Endothelial cell of umbilical vein (primary cell): Measurements from ENCODE around the gene RPIA. TPM values are rescaled to one million over a fixed set of nuclear protein-coding genes. Genes with fewer than 3 reads are reported as not detected.
A peak's percentile ranks its signal among the peaks of the same experiment; 100 is the strongest.

Experiments used
- BruUV-seq: library from RNA; stranded (reverse); fragments of 400-500 nt; replicated peaks from 2 replicates; lab custom pipeline; 2021; lab: Mats Ljungman, UMichigan
- CTCF ChIA-PET: fragments of 300-600, 350-600 bp; sonication (Branson Sonifier 250); formaldehyde crosslinking; loops from one replicate; lab custom pipeline; 2021; ENCODE audit warnings: antibody characterized with exemption, inconsistent platforms; lab: Charles Lee
- POLR2A ChIA-PET: fragments of 300-600, 350-600 bp; sonication (Branson Sonifier 250); formaldehyde crosslinking; loops from one replicate; lab custom pipeline; 2021; ENCODE audit warnings: antibody characterized with exemption, inconsistent platforms; lab: Charles Lee
- DNase-seq: peaks from one replicate; pipeline ENCODE4 v3.0.0-alpha.2; 2011; ENCODE audit warnings: low read depth, low spot score
- FAIRE-seq: peaks from 2 replicates; lab custom pipeline; 2011; peaks lifted over from hg19 to GRCh38; lab: Jason Lieb, UNC
- H2AFZ ChIP-seq: 2 replicates; pipeline ENCODE4 v1.6.0; 2012; ENCODE audit warnings: low read depth, low read length, control low read depth, inconsistent platforms
- H3K27ac ChIP-seq: 2 replicates; pipeline ENCODE4 v1.5.1; 2011; ENCODE audit warnings: low read depth, mild to moderate bottlenecking, control low read depth, low read length, moderate library complexity; ENCODE audit not compliant: insufficient read depth
- H3K27me3 ChIP-seq, 2 experiments: 2 replicates each; pipeline versions ENCODE4 v1.6.0 to v1.6.1; 2011; ENCODE audit warnings: low read length in 2 of 2, mixed read lengths in 1 of 2; ENCODE audit not compliant: control insufficient read depth in 2 of 2, insufficient read depth in 2 of 2
- H3K36me3 ChIP-seq, 2 experiments: 2 replicates in 1 of 2; 3 replicates in 1 of 2; pipeline ENCODE4 v1.5.1; 2011; ENCODE audit warnings: low read length in 2 of 2, mild to moderate bottlenecking in 1 of 2, moderate library complexity in 1 of 2; ENCODE audit not compliant: control insufficient read depth in 2 of 2, insufficient read depth in 2 of 2; ENCODE audit errors: extremely low read depth in 1 of 2
- H3K4me1 ChIP-seq: 3 replicates; pipeline ENCODE4 v1.5.1; 2011; ENCODE audit warnings: mild to moderate bottlenecking, low read length; ENCODE audit not compliant: control insufficient read depth, insufficient read depth; ENCODE audit errors: extremely low read depth
- H3K4me2 ChIP-seq: 2 replicates; pipeline ENCODE4 v1.6.1; 2011; ENCODE audit warnings: low read length, control low read depth, mixed read lengths; ENCODE audit not compliant: insufficient read depth
- H3K4me3 ChIP-seq, 3 experiments: fragments of 200-600 bp in 1 of 3; sonication (generic), shearing (Covaris generic) in 1 of 3; replicated peaks in 1 of 3; 2 replicates each; pipeline ENCODE4 v1.5.1; 2011 to 2016; ENCODE audit warnings: control low read depth in 3 of 3, low read length in 3 of 3, mild to moderate bottlenecking in 2 of 3, inconsistent platforms in 1 of 3, low read depth in 1 of 3, moderate library complexity in 1 of 3; ENCODE audit not compliant: insufficient read depth in 1 of 3
- H3K79me2 ChIP-seq: 2 replicates; pipeline ENCODE4 v1.6.0; 2012; ENCODE audit warnings: low read length, inconsistent platforms; ENCODE audit not compliant: control insufficient read depth, insufficient read depth
- H3K9ac ChIP-seq: replicated peaks from 2 replicates; pipeline ENCODE3; 2011; ENCODE audit warnings: low read length, control low read depth; ENCODE audit not compliant: insufficient read depth; ENCODE audit errors: extremely low read depth
- H3K9me1 ChIP-seq: replicated peaks from 3 replicates; pipeline ENCODE4 v1.6.0; 2011; ENCODE audit warnings: mild to moderate bottlenecking, low read length; ENCODE audit not compliant: control insufficient read depth, insufficient read depth; ENCODE audit errors: extremely low read depth
- H3K9me3 ChIP-seq: replicated peaks from 2 replicates; pipeline ENCODE4 v1.5.1; 2012; ENCODE audit warnings: low read length, inconsistent platforms; ENCODE audit not compliant: control insufficient read depth, insufficient read depth
- H4K20me1 ChIP-seq: replicated peaks from 2 replicates; pipeline ENCODE3; 2011; ENCODE audit warnings: mild to moderate bottlenecking, low read length; ENCODE audit not compliant: control insufficient read depth, insufficient read depth; ENCODE audit errors: extremely low read depth
- EZH2 ChIP-seq: IDR thresholded peaks from 2 replicates; pipeline ENCODE4 v1.6.1; 2012; ENCODE audit warnings: borderline replicate concordance, low read depth, mild to moderate bottlenecking, moderate library complexity, low read length, inconsistent platforms; ENCODE audit not compliant: severe bottlenecking
- FOS ChIP-seq: IDR thresholded peaks from 2 replicates; pipeline ENCODE4 v1.6.1; 2011; ENCODE audit warnings: mild to moderate bottlenecking, low read length, moderate library complexity, borderline replicate concordance; ENCODE audit not compliant: insufficient read depth
- GATA2 ChIP-seq: IDR thresholded peaks from 2 replicates; pipeline ENCODE4 v1.7.0; 2011; ENCODE audit warnings: low read depth, mild to moderate bottlenecking, moderate library complexity, mixed read lengths, low read length; ENCODE audit not compliant: insufficient read length, insufficient read depth
- JUN ChIP-seq: IDR thresholded peaks from 2 replicates; pipeline ENCODE4 v1.6.1; 2011; ENCODE audit warnings: borderline replicate concordance, low read depth; ENCODE audit not compliant: insufficient read length, insufficient read depth
- MYC ChIP-seq: IDR thresholded peaks from one replicate; pipeline ENCODE4 v1.6.1; 2011; ENCODE audit warnings: mild to moderate bottlenecking, low read depth, low read length
- POLR2A ChIP-seq: IDR thresholded peaks from 2 replicates; pipeline ENCODE4 v1.6.1; 2012; ENCODE audit warnings: low read depth, mild to moderate bottlenecking, control low read depth, low read length
- POLR2AphosphoS5 ChIP-seq: IDR thresholded peaks from 2 replicates; pipeline ENCODE4 v1.6.1; 2012; ENCODE audit warnings: low read depth, mild to moderate bottlenecking, control low read depth, low read length, moderate library complexity; ENCODE audit not compliant: insufficient read depth
- dilution Hi-C: fragments of 300-500 bp; cut with MboI; formaldehyde crosslinking; loops from one replicate; pipeline ENCODE4 v1.15.0; 2019; ENCODE audit warnings: low sequenced_read_pairs; ENCODE audit not compliant: extremely low pct_ligation_motif_present
- intact Hi-C: fragments of 100-400 bp; cut with micrococcal nuclease; formaldehyde crosslinking; loops from one replicate; pipeline ENCODE4 v1.10.0; 2022
- polyA plus RNA-seq, 4 experiments: library from polyadenylated mRNA; depleted of rRNA in 3 of 4; stranded (reverse) in 3 of 4; unstranded in 1 of 4; fragments of >200 nt; gene quantifications; 2 replicates each; pipeline versions ENCODE4 v1.2.1 to v1.2.3, GENCODE V29; 2011 to 2012; ENCODE audit warnings: missing spikeins in 1 of 4
- total RNA-seq: library from RNA; stranded (reverse); gene quantifications from 2 replicates; pipeline ENCODE4 v1.2.3, GENCODE V29; 2021
- TF ChIP-seq, protein P1 (sequence below): IDR thresholded peaks from 2 replicates; pipeline ENCODE4 v1.6.1; 2011; ENCODE audit not compliant: insufficient read depth, insufficient read length
- TF ChIP-seq, protein P2 (sequence below), 2 donors: IDR thresholded peaks; 1 replicate in 1 of 2; 2 replicates in 1 of 2; pipeline ENCODE4 v1.5.1; 2011; ENCODE audit warnings: low read length in 2 of 2, mild to moderate bottlenecking in 2 of 2, moderate library complexity in 2 of 2, control low read depth in 1 of 2, inconsistent platforms in 1 of 2, low read depth in 1 of 2; ENCODE audit not compliant: insufficient read depth in 1 of 2; ENCODE audit errors: extremely low read depth in 1 of 2

Gene RPIA
- total and polyA plus RNA-seq, 2 donors (not counting 3 experiments of a cell fraction or from before 2014, with no cell fraction given), result 15.7 to 30.3 TPM

- ChIA-PET CTCF (interaction anchor here (0.7 to 4.7 kb wide), 11 partner anchors 9 to 599 kb away, joined by 3 to 49 read pairs (median 4); no protein-coding TSS in a partner anchor), POLR2A (no interaction called here)
- TF ChIP-seq POLR2AphosphoS5 (no peak), MYC (no peak), EZH2 (no peak), POLR2A (no peak), FOS (no peak), JUN (no peak), GATA2 (no peak)
- TF ChIP-seq, protein P1, sequence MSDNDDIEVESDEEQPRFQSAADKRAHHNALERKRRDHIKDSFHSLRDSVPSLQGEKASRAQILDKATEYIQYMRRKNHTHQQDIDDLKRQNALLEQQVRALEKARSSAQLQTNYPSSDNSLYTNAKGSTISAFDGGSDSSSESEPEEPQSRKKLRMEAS, result no peak
- TF ChIP-seq, protein P2, sequence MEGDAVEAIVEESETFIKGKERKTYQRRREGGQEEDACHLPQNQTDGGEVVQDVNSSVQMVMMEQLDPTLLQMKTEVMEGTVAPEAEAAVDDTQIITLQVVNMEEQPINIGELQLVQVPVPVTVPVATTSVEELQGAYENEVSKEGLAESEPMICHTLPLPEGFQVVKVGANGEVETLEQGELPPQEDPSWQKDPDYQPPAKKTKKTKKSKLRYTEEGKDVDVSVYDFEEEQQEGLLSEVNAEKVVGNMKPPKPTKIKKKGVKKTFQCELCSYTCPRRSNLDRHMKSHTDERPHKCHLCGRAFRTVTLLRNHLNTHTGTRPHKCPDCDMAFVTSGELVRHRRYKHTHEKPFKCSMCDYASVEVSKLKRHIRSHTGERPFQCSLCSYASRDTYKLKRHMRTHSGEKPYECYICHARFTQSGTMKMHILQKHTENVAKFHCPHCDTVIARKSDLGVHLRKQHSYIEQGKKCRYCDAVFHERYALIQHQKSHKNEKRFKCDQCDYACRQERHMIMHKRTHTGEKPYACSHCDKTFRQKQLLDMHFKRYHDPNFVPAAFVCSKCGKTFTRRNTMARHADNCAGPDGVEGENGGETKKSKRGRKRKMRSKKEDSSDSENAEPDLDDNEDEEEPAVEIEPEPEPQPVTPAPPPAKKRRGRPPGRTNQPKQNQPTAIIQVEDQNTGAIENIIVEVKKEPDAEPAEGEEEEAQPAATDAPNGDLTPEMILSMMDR (IDR thresholded peaks at IDR 0.05; ENCODE audit: extremely low read depth in 1 of 2, insufficient read depth in 1 of 2, low read depth in 1 of 2, low read length in 2 of 2), result no peak
- DNase-seq, result peak; percentile 88
- Histone ChIP-seq H3K9ac (peak overlapping the region; percentile 20), H3K27ac (peak overlapping the region; percentile 37), H3K9me1 (no peaks in the 10 kb centered on the region), H4K20me1 (no peaks in the 10 kb centered on the region), H3K36me3 (no peaks in the 10 kb centered on the region), H3K9me3 (no peaks in the 10 kb centered on the region), H3K4me1 (peaks cover 11% of the 10 kb centered on the region), H3K4me3 (peak overlapping the region in 1 of 3 experiments; percentile 4), H3K4me2 (peak overlapping the region; percentile 20), H3K79me2 (no peaks in the 10 kb centered on the region), H2AFZ (peak overlapping the region; percentile 73), H3K27me3 (no peaks in the 10 kb centered on the region)
- peak; percentile 74 for FAIRE-seq
- BruUV-seq, result no TSS peak
- intact Hi-C loops (loop anchor here (1.0 kb wide), 2 partner anchors 32 to 59 kb away; partner anchors contain the start of gene EIF2AK3), dilution Hi-C loops (loop anchor here (25.0 kb wide), 1 partner anchor 97 kb away; no protein-coding TSS in a partner anchor)
Measured at GRCh38 chr2:88659538-88659915, 31.9 kb upstream of the RPIA start.
